B cell (primary cell): ENCODE results near the gene SLC16A1. TPM values are rescaled to one million over a fixed set of nuclear protein-coding genes. Genes with fewer than 3 reads are reported as not detected.

Experiments used
- ATAC-seq: fragments of 200-7000 bp; cut with Tn5 transposase; one replicate; pipeline ENCODE4 v1.10.0; 2021; ENCODE audit warnings: low read depth, mild to moderate bottlenecking, moderate number of reproducible peaks, moderate library complexity
- CTCF ChIA-PET: fragments of 350-600 bp; sonication (Branson Sonifier 250); formaldehyde crosslinking; loops from one replicate; lab custom pipeline; 2021; ENCODE audit warnings: antibody characterized with exemption, inconsistent platforms; lab: Charles Lee
- POLR2A ChIA-PET: fragments of 350-600 bp; sonication (Branson Sonifier 250); formaldehyde crosslinking; loops from one replicate; lab custom pipeline; 2021; ENCODE audit warnings: antibody characterized with exemption; lab: Charles Lee
- DNase-seq: peaks from one replicate; pipeline ENCODE4 v3.0.0; 2013
- H2AFZ ChIP-seq: 2 replicates; pipeline ENCODE4 v1.6.1; 2012; ENCODE audit warnings: mild to moderate bottlenecking, low read depth, low read length; ENCODE audit not compliant: insufficient read depth, poor library complexity, severe bottlenecking
- H3K27ac ChIP-seq, 2 donors: 1 replicate in 1 of 2; 2 replicates in 1 of 2; pipeline ENCODE4 v1.5.1; 2012 to 2013; ENCODE audit warnings: low read length in 2 of 2, mild to moderate bottlenecking in 2 of 2, moderate library complexity in 1 of 2
- H3K27me3 ChIP-seq, 4 experiments: fragments of 200-600 bp in 1 of 4; sonication (generic) in 1 of 4; replicated peaks in 1 of 4; 1 replicate in 2 of 4; 2 replicates in 2 of 4; pipeline versions ENCODE4 v1.6.1 to v1.7.0; 2013 to 2016; ENCODE audit warnings: low read length in 3 of 4, mild to moderate bottlenecking in 2 of 4, mixed read lengths in 1 of 4, moderate library complexity in 1 of 4; ENCODE audit not compliant: insufficient read depth in 4 of 4, control insufficient read depth in 3 of 4; ENCODE audit errors: control extremely low read depth in 1 of 4
- H3K36me3 ChIP-seq, 2 experiments: replicated peaks in 1 of 2; 1 replicate in 1 of 2; 2 replicates in 1 of 2; pipeline versions ENCODE4 v1.6.1 to v1.7.1; 2013; ENCODE audit warnings: low read length in 1 of 2; ENCODE audit not compliant: insufficient read depth in 2 of 2, control insufficient read depth in 1 of 2; ENCODE audit errors: control extremely low read depth in 1 of 2, extremely low read depth in 1 of 2
- H3K4me1 ChIP-seq, 2 donors: fragments of 200-600 bp in 1 of 2; sonication (generic) in 1 of 2; 1 replicate in 1 of 2; 2 replicates in 1 of 2; pipeline versions ENCODE4 v1.5.1 to v1.6.1; 2013 to 2017; ENCODE audit warnings: low read length in 2 of 2; ENCODE audit not compliant: control insufficient read depth in 2 of 2, insufficient read depth in 2 of 2
- H3K4me2 ChIP-seq: replicated peaks from 2 replicates; pipeline ENCODE3; 2012; ENCODE audit warnings: mild to moderate bottlenecking, low read depth, low read length; ENCODE audit not compliant: poor library complexity, severe bottlenecking
- H3K4me3 ChIP-seq, 5 experiments: fragments of 200-600 bp in 1 of 5; sonication (generic) in 1 of 5; 1 replicate in 3 of 5; 2 replicates in 2 of 5; pipeline versions ENCODE4 v1.5.1 to v1.7.0; 2011 to 2016; ENCODE audit warnings: low read length in 4 of 5, mild to moderate bottlenecking in 4 of 5, low read depth in 2 of 5, control low read depth in 1 of 5, moderate library complexity in 1 of 5; ENCODE audit not compliant: insufficient read depth in 1 of 5; ENCODE audit errors: control extremely low read depth in 1 of 5, extremely low read depth in 1 of 5
- H3K79me2 ChIP-seq: fragments of 200-600 bp; sonication (generic); one replicate; pipeline ENCODE4 v1.6.0; 2016; ENCODE audit warnings: low read length; ENCODE audit not compliant: control insufficient read depth, insufficient read depth
- H3K9ac ChIP-seq: fragments of 200-600 bp; sonication (generic); 2 replicates; pipeline ENCODE4 v1.6.1; 2017; ENCODE audit warnings: mild to moderate bottlenecking, low read length, moderate library complexity
- H3K9me3 ChIP-seq, 3 donors: one replicate each; pipeline versions ENCODE4 v1.6.1 to v1.7.1; 2013; ENCODE audit warnings: low read length in 2 of 3; ENCODE audit not compliant: control insufficient read depth in 2 of 3, insufficient read depth in 1 of 3; ENCODE audit errors: control extremely low read depth in 1 of 3
- H4K20me1 ChIP-seq: 2 replicates; pipeline ENCODE4 v1.6.0; 2012; ENCODE audit warnings: mild to moderate bottlenecking, low read length; ENCODE audit not compliant: insufficient read depth, control insufficient read depth, poor library complexity, severe bottlenecking
- H3K27ac Mint-ChIP-seq: one replicate; pipeline ENCODE4 v1.8.0; 2021; ENCODE audit warnings: mixed read lengths
- H3K27me3 Mint-ChIP-seq: one replicate; pipeline ENCODE4 v1.8.0; 2021; ENCODE audit warnings: mixed read lengths
- H3K4me1 Mint-ChIP-seq: one replicate; pipeline ENCODE4 v1.8.0; 2021; ENCODE audit warnings: mixed read lengths
- H3K4me3 Mint-ChIP-seq: one replicate; pipeline ENCODE4 v1.8.0; 2021; ENCODE audit warnings: mixed read lengths
- H3K9me3 Mint-ChIP-seq: one replicate; pipeline ENCODE4 v1.8.0; 2022; ENCODE audit warnings: mixed read lengths; ENCODE audit not compliant: insufficient read depth
- CTCF ChIP-seq: fragments of 200-600 bp; IDR thresholded peaks from one replicate; pipeline ENCODE4 v1.8.0; 2022; ENCODE audit warnings: antibody characterized with exemption, mild to moderate bottlenecking
- EZH2 ChIP-seq: IDR thresholded peaks from 2 replicates; pipeline ENCODE4 v1.6.1; 2012; ENCODE audit warnings: borderline replicate concordance, low read depth, mild to moderate bottlenecking, moderate library complexity, low read length; ENCODE audit not compliant: insufficient read depth, poor library complexity, severe bottlenecking
- WGBS: methylation state at CpG from one replicate; pipeline ENCODE4 v1.1.5; 2013; ENCODE audit warnings: missing lambda C conversion rate; ENCODE audit not compliant: insufficient coverage; 5-methylcytosine and 5-hydroxymethylcytosine counted together
- intact Hi-C: fragments of 100-400 bp; cut with micrococcal nuclease; formaldehyde crosslinking; loops from one replicate; pipeline ENCODE4 v1.10.0; 2022
- polyA plus RNA-seq: library from polyadenylated mRNA; depleted of rRNA; stranded (reverse); fragments of >200 nt; gene quantifications from 2 replicates; pipeline ENCODE4 v1.2.3, GENCODE V29; 2012
- total RNA-seq, 2 donors: library from RNA; stranded (reverse); fragments of 120-200 nt in 1 of 2; gene quantifications; 1 replicate in 1 of 2; 2 replicates in 1 of 2; pipeline versions ENCODE4 v1.2.3 to v1.2.4, GENCODE V29; 2013 to 2022

The SLC16A1 gene
- total and polyA plus RNA-seq, 2 donors (not counting 1 experiment from before 2014, with no cell fraction given) = 2.1 to 13.0 TPM

- no peaks in the 10 kb centered on the region for H4K20me1 ChIP-seq
- H3K4me2 ChIP-seq = no peak overlapping the region
- H3K79me2 ChIP-seq = no peaks in the 10 kb centered on the region
- no peak overlapping the region for H2AFZ ChIP-seq
- Mint-ChIP-seq H3K27ac (no peak overlapping the region), H3K27me3 (peaks cover 9% of the 10 kb centered on the region), H3K9me3 (no peaks in the 10 kb centered on the region), H3K4me1 (no peaks in the 10 kb centered on the region), H3K4me3 (no peak overlapping the region)
- H3K9me3 ChIP-seq = no peaks in the 10 kb centered on the region
- CTCF ChIA-PET = no interaction called here
- H3K36me3 ChIP-seq = no peaks in the 10 kb centered on the region
- H3K4me1 ChIP-seq = no peaks in the 10 kb centered on the region
- H3K27ac ChIP-seq = no peak overlapping the region
- no peak overlapping the region for H3K9ac ChIP-seq
- ATAC-seq = no peak
- intact Hi-C loops = no loop called here
- 100% methylated on average over 1 of the region's 1 CpG for whole genome bisulfite sequencing
- POLR2A ChIA-PET = no interaction called here
- no peaks in the 10 kb centered on the region for H3K27me3 ChIP-seq
- no peak overlapping the region for H3K4me3 ChIP-seq
- no peak for DNase-seq
- TF ChIP-seq CTCF (no peak), EZH2 (no peak)
These were observed 83.4 kb downstream of the SLC16A1 start for GRCh38 chr1:112872551-112872962.

DNA sequence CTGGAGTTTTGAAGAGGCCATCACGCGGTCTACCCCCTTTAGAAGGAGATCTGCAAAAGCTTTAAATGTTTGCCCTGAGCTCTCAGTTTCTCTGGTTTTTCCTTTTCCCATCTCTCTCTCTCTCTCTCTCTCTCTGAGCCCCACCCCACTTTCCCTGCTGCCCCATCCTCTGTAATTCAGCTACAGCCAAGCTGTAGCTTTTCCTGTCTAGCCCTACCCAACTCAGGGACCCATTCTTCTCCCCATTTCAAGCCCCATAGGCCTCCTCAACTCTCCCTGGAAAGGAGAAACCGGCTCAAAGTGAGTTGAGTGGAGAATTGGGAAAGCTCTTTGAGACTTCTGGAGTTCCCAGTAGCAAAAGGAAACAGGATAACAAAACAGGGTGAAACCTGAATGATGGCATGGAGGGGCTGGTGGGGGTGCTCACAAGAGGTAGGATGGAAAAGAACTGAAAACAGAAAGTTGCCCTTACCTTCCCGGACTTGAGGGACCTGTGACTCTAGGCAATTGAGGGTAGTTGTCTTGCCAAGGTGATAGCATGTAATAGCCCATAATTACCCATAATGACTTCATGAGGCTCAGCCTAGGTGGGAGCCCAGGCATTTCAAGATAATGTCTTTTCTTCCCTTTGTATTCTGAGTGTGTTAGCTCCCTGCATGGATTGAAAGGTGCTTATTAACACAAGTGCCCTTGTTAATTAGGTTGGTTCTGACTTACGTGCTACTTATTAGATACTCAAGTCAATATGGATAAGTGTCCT is 84.9 kb downstream of the SLC16A1 start:
- Histone ChIP-seq H3K9me3 (no peaks in the 10 kb centered on the region), H3K36me3 (no peaks in the 10 kb centered on the region), H3K4me1 (no peaks in the 10 kb centered on the region), H2AFZ (no peak overlapping the region), H3K27ac (no peak overlapping the region), H3K4me3 (no peak overlapping the region), H4K20me1 (no peaks in the 10 kb centered on the region), H3K4me2 (no peak overlapping the region), H3K27me3 (no peaks in the 10 kb centered on the region), H3K79me2 (no peaks in the 10 kb centered on the region), H3K9ac (no peak overlapping the region)
- intact Hi-C loops = no loop called here
- Mint-ChIP-seq H3K27me3 (peaks cover 9% of the 10 kb centered on the region), H3K4me1 (no peaks in the 10 kb centered on the region), H3K27ac (no peak overlapping the region), H3K4me3 (no peak overlapping the region), H3K9me3 (no peaks in the 10 kb centered on the region)
- TF ChIP-seq EZH2 = no peak
- no peak for TF ChIP-seq CTCF
- ChIA-PET CTCF (interaction anchor here (1.1 to 1.3 kb wide), 2 partner anchors 9 to 62 kb away, joined by 3 read pairs; no protein-coding TSS in a partner anchor), POLR2A (no interaction called here)
- ATAC-seq (no peak), DNase-seq (no peak)
- WGBS = 100% methylated on average over 2 of the region's 5 CpGs
